Measurements from ENCODE around the gene ZDHHC22.

The ZDHHC22 gene

DNA sequence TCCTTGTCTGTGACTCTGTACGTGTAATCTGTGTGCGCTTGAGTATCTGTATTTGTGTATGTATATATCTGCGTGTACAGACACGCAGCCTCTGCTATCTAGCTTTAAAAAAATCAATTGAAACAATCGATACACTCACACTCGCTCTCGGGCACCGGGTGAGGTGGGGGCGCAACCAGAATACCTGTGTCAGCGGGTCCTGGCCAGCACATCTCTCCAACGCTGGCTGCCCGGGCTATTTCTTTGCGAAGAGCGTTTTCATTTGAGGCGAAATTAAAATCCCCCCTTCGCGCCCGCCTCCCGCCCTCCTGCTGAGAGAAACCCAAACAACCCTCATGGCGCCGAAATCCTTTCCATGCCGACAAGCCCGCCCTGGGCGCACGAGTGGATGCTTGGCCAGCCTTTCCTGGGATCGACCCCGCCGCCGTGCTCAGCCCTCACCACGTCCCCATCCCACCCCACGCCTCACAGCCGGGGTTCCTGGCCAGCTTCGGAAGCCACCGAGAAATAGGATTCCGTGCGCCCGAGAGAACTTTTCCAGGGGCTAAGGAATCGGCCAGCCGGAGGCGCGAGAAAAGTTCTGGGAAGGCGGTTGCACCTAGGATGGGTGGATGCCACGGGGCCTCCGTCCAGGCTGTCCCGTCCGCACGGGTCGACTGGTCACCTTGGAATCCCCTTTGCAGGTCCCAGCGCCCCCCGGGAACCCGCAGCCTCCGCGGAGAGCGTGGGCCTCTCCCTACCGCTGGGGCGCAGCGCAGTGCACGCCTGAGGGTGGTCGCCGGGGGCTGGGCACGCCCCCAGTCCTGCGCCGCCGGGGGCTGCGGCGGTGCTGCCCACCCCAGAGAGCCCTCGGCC lies 1.0 kb downstream of the ZDHHC22 start:
- Histone ChIP-seq H3K27ac (ENCODE audit: low read depth, low read length) (no peak overlapping the region), H3K27me3 (ENCODE audit: insufficient read depth, low read length) (peaks cover 53% of the 10 kb centered on the region), H3K4me1 (ENCODE audit: insufficient read depth, low read length) (peaks cover 37% of the 10 kb centered on the region), H3K9ac (ENCODE audit: low read depth, low read length) (peak overlapping the region; percentile 46), H3K9me3 (ENCODE audit: insufficient read depth, low read depth, low read length) (no peaks in the 10 kb centered on the region), H3K4me3 (ENCODE audit: low read length) (peak overlapping the region; percentile 55), H3K36me3 (ENCODE audit: insufficient read depth, low read length) (peaks cover 13% of the 10 kb centered on the region; the same call in 1 of the 2 replicates)
- under 1% methylated on average over 67 of the region's 67 CpGs for WGBS

DNA sequence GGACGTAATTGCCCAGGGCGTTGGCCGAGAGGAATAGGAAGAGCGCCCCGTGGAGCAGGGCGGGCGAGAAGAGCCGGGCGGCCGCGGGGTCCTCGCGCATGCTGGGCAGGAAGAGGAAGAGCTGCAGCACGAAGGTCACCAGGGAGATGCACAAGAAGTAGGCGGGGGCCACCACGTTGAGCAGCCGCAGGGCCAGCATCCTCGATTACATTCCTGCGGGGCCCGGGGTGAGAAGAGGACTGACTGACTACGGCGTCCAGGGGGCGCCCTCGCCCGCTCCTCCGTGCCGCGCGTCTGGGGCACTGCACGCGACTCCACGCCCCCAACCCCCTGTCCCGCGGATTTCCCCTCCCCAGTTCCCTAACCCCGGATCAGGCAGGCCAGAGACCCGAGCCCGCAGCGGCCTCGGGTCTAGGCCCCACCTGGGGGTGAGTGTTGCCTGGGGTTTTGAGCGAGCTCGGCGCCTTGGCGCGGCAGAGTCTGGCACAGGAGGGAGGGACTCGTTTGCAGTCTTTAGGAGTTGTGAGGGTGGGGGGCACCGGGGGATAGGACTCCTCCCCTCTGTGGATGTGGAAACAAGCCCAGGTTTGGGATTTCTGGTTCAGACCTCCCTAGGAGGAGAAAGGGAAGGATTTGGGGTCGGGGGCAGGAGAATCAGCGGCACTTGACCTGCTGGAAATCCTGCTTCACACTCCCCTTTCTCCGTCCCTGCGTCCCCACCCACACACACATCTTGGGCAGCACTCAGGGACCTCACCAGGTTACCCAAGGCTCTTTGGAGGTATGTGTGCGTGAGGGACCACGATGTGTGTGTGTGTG lies 1.8 kb downstream of the ZDHHC22 start:
- Histone ChIP-seq H3K9ac (ENCODE audit: low read depth, low read length) (no peak overlapping the region), H3K4me1 (ENCODE audit: insufficient read depth, low read length) (peaks cover 29% of the 10 kb centered on the region), H3K4me3 (ENCODE audit: low read length) (peak overlapping the region; percentile 55), H3K36me3 (ENCODE audit: insufficient read depth, low read length) (peaks cover 13% of the 10 kb centered on the region; the same call in 1 of the 2 replicates), H3K9me3 (ENCODE audit: insufficient read depth, low read depth, low read length) (no peaks in the 10 kb centered on the region), H3K27me3 (ENCODE audit: insufficient read depth, low read length) (peaks cover 50% of the 10 kb centered on the region), H3K27ac (ENCODE audit: low read depth, low read length) (no peak overlapping the region)
- WGBS: 5% methylated on average over 48 of the region's 52 CpGs

DNA sequence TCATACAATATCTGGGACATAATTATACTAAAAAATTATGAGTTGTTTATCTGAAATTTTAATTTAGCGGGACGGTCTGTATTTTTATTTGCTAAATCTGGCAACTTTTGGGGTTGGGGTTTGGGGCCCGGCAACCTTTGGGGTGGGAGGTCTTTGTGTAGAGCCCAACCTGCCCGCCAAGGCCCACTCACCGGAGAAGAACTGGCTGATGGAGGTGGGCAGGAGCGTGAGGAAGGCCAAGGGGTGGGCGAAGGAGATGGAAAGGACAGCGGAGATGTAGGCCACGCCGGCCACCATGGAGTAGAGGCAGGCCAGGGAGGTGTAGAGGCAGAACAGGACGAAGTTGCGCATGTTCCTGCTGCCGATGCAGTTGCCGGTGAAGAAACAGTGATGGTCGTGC lies 2.6 kb downstream of the ZDHHC22 start:
- Histone ChIP-seq H3K4me3 (ENCODE audit: low read length) (no peak overlapping the region), H3K9me3 (ENCODE audit: insufficient read depth, low read depth, low read length) (no peaks in the 10 kb centered on the region), H3K27ac (ENCODE audit: low read depth, low read length) (no peak overlapping the region), H3K9ac (ENCODE audit: low read depth, low read length) (no peak overlapping the region), H3K36me3 (ENCODE audit: insufficient read depth, low read length) (peaks cover 13% of the 10 kb centered on the region; the same call in 1 of the 2 replicates), H3K4me1 (ENCODE audit: insufficient read depth, low read length) (peaks cover 24% of the 10 kb centered on the region), H3K27me3 (ENCODE audit: insufficient read depth, low read length) (peaks cover 47% of the 10 kb centered on the region)
- 88% methylated on average over 15 of the region's 15 CpGs for WGBS

DNA sequence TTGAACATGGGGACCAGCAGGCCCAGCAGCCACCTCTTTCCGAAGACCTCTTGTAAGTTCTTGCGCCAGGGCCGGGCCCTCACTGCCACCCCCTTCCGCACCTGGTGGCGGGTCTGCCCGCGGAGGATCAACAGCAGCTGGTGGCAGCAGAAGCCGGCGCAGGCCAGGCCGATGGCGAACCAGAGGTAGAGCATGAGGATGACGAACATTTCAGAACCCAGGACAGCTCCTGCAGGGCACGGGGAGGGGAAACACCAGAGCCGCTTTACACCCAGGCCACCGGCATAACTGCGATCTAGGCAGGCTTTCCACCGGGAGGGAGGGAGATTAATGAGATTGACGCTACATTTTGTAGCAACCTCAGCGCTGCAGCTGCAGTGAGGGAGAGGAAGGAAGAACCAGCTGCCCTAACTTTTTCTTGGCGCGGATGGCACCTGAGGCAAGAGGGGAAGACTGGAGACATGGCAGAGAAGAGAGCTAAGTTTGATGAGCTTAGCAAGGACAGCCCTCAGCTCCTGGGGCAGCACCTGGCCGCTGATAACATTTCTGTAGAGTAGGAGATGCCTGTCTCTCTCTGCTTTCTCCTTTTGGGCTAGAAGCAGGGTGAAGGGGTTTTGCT lies 7.8 kb downstream of the ZDHHC22 start:
- 15% methylated on average over 22 of the region's 22 CpGs for WGBS
- no peak overlapping the region for H3K9ac ChIP-seq (ENCODE audit: low read depth, low read length)
- H3K36me3 ChIP-seq (ENCODE audit: insufficient read depth, low read length): peaks cover 13% of the 10 kb centered on the region; the same call in 1 of the 2 replicates
- H3K4me3 ChIP-seq (ENCODE audit: low read length): no peak overlapping the region
- H3K4me1 ChIP-seq (ENCODE audit: insufficient read depth, low read length): no peaks in the 10 kb centered on the region
- peaks cover 4% of the 10 kb centered on the region; the same call in 1 of the 2 replicates for H3K27me3 ChIP-seq (ENCODE audit: insufficient read depth, low read length)
- H3K9me3 ChIP-seq (ENCODE audit: insufficient read depth, low read depth, low read length): no peaks in the 10 kb centered on the region
- no peak overlapping the region for H3K27ac ChIP-seq (ENCODE audit: low read depth, low read length)

DNA sequence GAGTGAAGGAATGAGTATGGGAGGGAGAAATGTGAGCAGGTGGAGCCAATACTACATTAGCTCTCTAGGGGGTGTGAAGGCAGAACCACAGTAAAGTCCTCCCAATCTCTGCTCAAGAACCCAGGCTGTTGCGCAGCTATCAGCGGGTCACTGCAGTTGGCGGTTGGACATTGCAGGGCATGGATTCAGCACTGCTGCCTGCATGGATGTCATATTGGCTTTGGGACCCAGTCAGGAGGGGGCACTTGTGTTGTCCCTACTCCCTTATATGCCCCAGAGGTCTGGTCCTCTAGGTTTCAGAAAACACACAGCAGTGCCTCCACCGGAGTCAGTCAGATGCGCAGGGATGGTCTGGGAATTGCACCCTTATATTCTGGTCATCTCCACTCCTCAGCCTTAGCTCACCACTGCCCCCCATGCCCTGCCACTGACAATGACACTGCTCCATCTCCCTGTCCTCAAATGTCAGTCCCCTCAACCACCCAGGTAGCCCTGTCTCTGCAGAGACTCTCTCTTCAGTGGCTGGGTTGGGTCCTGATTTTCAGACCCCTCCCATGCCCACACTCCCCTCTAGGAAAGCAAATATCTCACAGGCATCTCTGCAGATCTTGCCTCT lies 9.6 kb downstream of the ZDHHC22 start:
- peaks cover 4% of the 10 kb centered on the region; the same call in 1 of the 2 replicates for H3K27me3 ChIP-seq (ENCODE audit: insufficient read depth, low read length)
- 85% methylated on average over 5 of the region's 5 CpGs for WGBS
- H3K36me3 ChIP-seq (ENCODE audit: insufficient read depth, low read length): peaks cover 6% of the 10 kb centered on the region; the same call in 1 of the 2 replicates

DNA sequence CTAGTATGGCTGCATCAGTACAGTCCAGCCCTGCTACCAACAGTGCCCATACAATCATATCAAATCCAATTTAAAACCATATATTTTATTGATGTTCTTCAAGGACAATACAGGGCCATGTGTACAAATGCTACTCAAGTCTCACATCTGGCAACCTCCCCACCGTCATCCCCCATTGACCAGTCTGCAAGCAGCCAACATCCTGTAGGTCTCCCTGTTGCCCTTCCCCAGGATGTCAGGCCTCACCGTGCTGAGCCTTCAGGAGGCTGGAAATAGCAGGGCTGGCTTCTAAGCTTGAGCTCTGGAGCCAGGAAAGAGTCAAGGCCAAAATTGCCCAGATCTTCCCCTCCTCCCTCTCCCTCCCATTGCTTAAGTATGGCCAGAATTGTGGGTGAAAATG lies 10.4 kb downstream of the ZDHHC22 start:
- Histone ChIP-seq H3K9ac (ENCODE audit: low read depth, low read length) (no peak overlapping the region), H3K36me3 (ENCODE audit: insufficient read depth, low read length) (peaks cover 2% of the 10 kb centered on the region; the same call in 1 of the 2 replicates), H3K4me3 (ENCODE audit: low read length) (no peak overlapping the region), H3K4me1 (ENCODE audit: insufficient read depth, low read length) (no peaks in the 10 kb centered on the region), H3K9me3 (ENCODE audit: insufficient read depth, low read depth, low read length) (no peaks in the 10 kb centered on the region), H3K27me3 (ENCODE audit: insufficient read depth, low read length) (peaks cover 4% of the 10 kb centered on the region; the same call in 1 of the 2 replicates), H3K27ac (ENCODE audit: low read depth, low read length) (no peak overlapping the region)
- WGBS: 82% methylated on average over 2 of the region's 2 CpGs

More for the DNA sequence above, 9.6 kb downstream of the ZDHHC22 start:
- H3K9ac ChIP-seq (ENCODE audit: low read depth, low read length): no peak overlapping the region
- H3K27ac ChIP-seq (ENCODE audit: low read depth, low read length): no peak overlapping the region
- no peaks in the 10 kb centered on the region for H3K9me3 ChIP-seq (ENCODE audit: insufficient read depth, low read depth, low read length)
- H3K4me3 ChIP-seq (ENCODE audit: low read length): no peak overlapping the region
- H3K4me1 ChIP-seq (ENCODE audit: insufficient read depth, low read length): no peaks in the 10 kb centered on the region

DNA sequence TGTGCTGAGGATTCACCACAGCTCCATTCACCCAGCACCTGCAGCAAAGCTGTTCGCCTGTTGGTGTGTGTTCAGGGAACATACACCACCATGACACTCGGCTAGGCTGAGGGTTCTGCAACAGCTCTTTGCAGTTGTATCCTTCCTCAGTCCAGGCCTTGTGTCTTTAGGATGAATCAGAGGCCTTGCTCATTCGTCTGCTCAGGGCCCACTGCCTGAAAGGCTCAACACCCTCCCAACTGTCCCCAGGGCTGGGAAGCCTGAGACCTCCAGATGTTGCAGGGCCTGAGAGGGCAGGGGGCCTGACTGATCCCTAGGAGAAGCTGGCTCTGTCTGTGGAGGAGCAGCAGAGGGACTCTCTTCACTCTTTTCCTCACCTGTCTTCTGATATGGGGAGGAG lies 11.2 kb downstream of the ZDHHC22 start:
- Histone ChIP-seq H3K9ac (ENCODE audit: low read depth, low read length) (no peak overlapping the region), H3K36me3 (ENCODE audit: insufficient read depth, low read length) (no peaks in the 10 kb centered on the region), H3K4me3 (ENCODE audit: low read length) (no peak overlapping the region), H3K4me1 (ENCODE audit: insufficient read depth, low read length) (no peaks in the 10 kb centered on the region), H3K27me3 (ENCODE audit: insufficient read depth, low read length) (peaks cover 11% of the 10 kb centered on the region), H3K27ac (ENCODE audit: low read depth, low read length) (no peak overlapping the region), H3K9me3 (ENCODE audit: insufficient read depth, low read depth, low read length) (no peaks in the 10 kb centered on the region)
- WGBS: 88% methylated on average over 3 of the region's 3 CpGs

DNA sequence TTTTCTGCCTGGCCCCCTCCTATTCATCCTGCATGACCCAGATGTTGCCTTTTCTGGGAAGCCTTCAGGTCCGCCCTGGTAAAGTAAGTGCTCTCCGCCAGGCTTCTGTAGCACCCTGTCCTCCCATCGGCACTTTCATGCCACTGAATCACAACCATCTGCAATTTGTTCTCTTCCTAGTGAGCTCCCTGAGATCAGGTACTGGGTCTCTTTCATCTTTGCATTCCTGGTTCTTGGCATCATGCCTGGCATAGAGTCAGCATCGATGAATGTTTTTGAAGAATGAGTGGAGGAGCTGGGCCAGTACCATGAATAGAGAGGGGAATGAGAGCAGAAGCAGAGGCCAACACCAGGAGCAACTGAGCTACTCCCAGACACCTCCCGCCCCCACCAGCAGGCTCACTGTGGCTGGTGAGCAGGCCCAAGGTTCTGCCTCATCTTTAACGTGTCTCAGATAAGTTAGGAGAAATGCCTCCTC lies 13.1 kb downstream of the ZDHHC22 start:
- WGBS: 85% methylated on average over 6 of the region's 6 CpGs
- Histone ChIP-seq H3K4me1 (ENCODE audit: insufficient read depth, low read length) (peaks cover 11% of the 10 kb centered on the region), H3K9ac (ENCODE audit: low read depth, low read length) (no peak overlapping the region), H3K4me3 (ENCODE audit: low read length) (no peak overlapping the region), H3K27ac (ENCODE audit: low read depth, low read length) (no peak overlapping the region), H3K36me3 (ENCODE audit: insufficient read depth, low read length) (no peaks in the 10 kb centered on the region), H3K27me3 (ENCODE audit: insufficient read depth, low read length) (peaks cover 11% of the 10 kb centered on the region), H3K9me3 (ENCODE audit: insufficient read depth, low read depth, low read length) (no peaks in the 10 kb centered on the region)

DNA sequence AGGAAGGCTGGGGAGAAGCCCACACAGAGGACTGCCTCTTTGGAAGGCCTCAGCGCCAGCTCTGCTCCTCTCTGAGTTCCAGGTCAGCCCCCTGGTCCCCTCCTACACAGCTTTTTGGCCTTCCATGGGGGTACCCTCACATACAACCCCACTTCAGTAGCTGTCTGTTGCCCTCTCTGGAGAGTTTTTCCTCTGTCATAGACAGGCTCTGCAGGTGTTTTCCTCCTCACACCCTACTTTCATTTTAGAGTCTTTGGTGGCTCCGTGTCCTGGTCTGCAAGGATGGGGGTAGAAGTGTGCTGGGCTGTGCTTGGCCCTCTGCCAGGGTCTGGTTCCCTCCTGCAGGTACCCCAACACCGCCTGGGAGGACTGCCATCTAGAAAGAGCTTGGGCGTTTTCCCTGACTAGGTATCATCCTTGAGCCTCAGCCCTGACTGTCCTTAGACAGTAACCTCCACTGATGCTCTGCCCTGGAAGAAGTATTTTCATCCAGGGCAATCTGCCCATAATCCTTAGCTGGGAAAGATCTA lies 15.1 kb downstream of the ZDHHC22 start:
- Histone ChIP-seq H3K9ac (ENCODE audit: low read depth, low read length) (no peak overlapping the region), H3K27me3 (ENCODE audit: insufficient read depth, low read length) (peaks cover 11% of the 10 kb centered on the region)

DNA sequence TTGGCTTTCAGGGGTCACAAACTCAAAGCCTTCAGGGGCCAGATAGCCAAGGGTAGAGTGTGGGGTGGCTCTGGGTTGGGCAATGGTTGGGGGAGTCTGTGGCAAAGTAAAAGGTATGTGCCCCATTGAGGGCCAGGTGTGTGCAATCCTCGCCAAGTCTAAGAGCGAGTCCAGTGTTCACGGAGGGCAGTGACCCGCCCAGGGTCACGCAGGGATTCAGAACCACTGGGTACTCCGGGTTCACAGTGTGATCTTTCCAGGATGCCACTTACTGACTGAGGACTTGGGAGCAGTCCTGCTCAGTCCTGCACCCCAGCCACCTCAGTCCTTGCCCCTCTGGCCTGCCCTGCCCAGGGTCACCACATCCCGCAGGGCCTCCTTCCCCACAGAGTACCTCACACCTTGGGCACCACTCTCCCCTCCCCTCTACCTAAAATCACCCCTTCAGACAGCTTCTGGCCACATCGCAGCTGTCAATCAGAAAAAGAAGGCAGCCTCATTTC lies 15.7 kb downstream of the ZDHHC22 start:
- Histone ChIP-seq H3K27ac (ENCODE audit: low read depth, low read length) (no peak overlapping the region), H3K4me3 (ENCODE audit: low read length) (no peak overlapping the region), H3K4me1 (ENCODE audit: insufficient read depth, low read length) (peaks cover 24% of the 10 kb centered on the region), H3K36me3 (ENCODE audit: insufficient read depth, low read length) (no peaks in the 10 kb centered on the region), H3K27me3 (ENCODE audit: insufficient read depth, low read length) (peaks cover 11% of the 10 kb centered on the region), H3K9me3 (ENCODE audit: insufficient read depth, low read depth, low read length) (no peaks in the 10 kb centered on the region), H3K9ac (ENCODE audit: low read depth, low read length) (0 out of 2 replicates have a peak overlapping the region, but pooled peaks have one; percentile 61)
- WGBS: 90% methylated on average over 8 of the region's 8 CpGs

More for the DNA sequence above, 15.1 kb downstream of the ZDHHC22 start:
- H3K27ac ChIP-seq (ENCODE audit: low read depth, low read length): no peak overlapping the region
- no peaks in the 10 kb centered on the region for H3K36me3 ChIP-seq (ENCODE audit: insufficient read depth, low read length)
- H3K4me1 ChIP-seq (ENCODE audit: insufficient read depth, low read length): peaks cover 18% of the 10 kb centered on the region
- no peaks in the 10 kb centered on the region for H3K9me3 ChIP-seq (ENCODE audit: insufficient read depth, low read depth, low read length)
- 88% methylated on average over 4 of the region's 4 CpGs for WGBS
- H3K4me3 ChIP-seq (ENCODE audit: low read length): no peak overlapping the region
